ENCODE measurements around the gene APP.
"Not testable (repeated sequence)": the region's sequence is repeated elsewhere in the genome, so short reads cannot be mapped to it uniquely, and the experiment has no call there.

APP gene

GRCh38 chr21:26098772-26099397, 71.7 kb downstream of the APP start:
- no peak for DNase-seq (ENCODE audit: low read depth)

GRCh38 chr21:26097475-26097874, 73.1 kb downstream of the APP start:
- no peak for DNase-seq (ENCODE audit: low read depth)

DNA sequence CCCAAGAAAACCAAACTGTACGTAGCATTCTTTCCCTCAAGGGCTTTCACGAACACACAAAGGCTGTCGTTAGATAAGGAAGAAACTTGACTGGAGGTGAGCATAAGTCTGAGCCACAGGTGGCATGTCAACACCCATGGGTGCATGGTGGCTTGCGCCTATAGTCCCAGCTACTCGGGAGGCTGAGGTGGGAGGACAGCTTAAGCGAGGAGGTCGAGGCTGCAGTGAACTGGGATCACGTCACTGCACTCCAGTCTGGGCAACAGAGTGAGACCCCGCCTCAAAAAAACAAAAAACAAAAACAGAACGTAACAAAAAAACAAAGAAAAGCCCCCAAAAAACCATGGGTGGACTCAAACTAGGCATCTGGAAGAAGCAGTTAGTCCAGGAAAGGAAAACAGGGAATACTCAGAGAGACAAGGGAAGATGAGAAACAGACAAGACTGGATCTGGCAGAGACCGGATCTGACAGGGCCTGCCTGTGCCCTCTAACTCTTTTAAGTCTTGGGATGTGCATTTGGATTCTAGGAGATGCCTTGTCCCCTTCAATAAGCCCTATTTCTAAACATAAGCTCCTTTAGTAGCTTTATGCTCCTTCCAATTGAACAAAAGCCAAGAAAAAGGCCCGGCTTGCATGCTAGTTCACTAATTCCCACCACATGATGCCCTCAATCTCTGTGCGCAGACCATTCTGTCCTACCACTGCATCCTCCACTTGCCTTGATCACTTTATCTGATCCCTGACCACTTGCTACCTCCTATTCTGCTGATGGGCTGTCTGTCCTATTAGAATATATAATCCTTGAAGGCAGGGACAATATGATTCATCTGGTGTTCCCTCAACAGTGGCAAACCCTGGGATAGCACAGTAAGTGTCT, 73.8 kb downstream of the APP start:
- no peak for DNase-seq (ENCODE audit: low read depth)

GRCh38 chr21:26095131-26095530, 75.4 kb downstream of the APP start:
- DNase-seq (ENCODE audit: low read depth): no peak

GRCh38 chr21:26093122-26093521, 77.4 kb downstream of the APP start:
- no peak for DNase-seq (ENCODE audit: low read depth)

- no peak for DNase-seq (ENCODE audit: low read depth)
These were observed 79.0 kb downstream of the APP start for GRCh38 chr21:26091480-26092018.

GRCh38 chr21:26089730-26090129, 80.8 kb downstream of the APP start:
- no peak for DNase-seq (ENCODE audit: low read depth)

GRCh38 chr21:26087223-26087918, 83.2 kb downstream of the APP start:
- no peak for DNase-seq (ENCODE audit: low read depth)

- no peak for DNase-seq (ENCODE audit: low read depth)
These were observed 84.7 kb downstream of the APP start for GRCh38 chr21:26085882-26086281.

DNA sequence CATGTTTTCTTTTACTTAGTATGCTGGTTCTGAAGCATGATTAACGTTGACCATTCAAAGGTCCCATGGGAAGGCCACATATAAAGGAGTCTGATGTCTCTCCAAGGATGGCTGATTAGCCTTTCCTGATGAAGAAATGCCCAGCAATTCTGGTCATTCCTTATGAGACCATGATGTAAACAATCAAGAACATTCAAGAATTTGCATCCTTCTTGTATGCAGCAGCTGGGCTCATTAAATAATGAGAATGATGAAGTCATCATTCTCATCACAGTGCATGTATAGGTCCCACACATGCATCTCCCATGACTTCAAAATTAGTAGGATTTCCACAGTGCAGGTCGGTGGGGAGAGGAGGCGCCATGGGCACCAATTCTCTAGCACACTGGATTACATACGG, 85.4 kb downstream of the APP start:
- no peak for DNase-seq (ENCODE audit: low read depth)

DNA sequence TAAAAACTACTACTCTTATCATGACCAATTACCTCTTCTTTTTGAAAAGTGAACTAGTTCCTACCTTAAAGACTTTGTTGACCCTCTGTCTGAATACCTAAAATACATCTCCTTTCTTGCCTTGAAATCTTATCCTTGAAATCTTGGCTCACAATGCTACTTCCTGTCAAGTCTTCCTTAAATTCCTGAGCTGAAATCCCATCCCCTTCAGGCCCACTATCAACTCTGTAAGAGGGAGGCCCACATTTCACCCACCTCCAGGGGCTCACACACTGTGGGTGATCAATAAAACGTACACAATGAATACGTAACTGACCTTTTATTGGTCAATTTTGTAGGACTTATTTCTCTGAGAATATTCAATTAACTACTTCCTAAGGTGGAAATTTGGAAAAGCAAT, 88.0 kb downstream of the APP start:
- no peak for DNase-seq (ENCODE audit: low read depth)

DNA sequence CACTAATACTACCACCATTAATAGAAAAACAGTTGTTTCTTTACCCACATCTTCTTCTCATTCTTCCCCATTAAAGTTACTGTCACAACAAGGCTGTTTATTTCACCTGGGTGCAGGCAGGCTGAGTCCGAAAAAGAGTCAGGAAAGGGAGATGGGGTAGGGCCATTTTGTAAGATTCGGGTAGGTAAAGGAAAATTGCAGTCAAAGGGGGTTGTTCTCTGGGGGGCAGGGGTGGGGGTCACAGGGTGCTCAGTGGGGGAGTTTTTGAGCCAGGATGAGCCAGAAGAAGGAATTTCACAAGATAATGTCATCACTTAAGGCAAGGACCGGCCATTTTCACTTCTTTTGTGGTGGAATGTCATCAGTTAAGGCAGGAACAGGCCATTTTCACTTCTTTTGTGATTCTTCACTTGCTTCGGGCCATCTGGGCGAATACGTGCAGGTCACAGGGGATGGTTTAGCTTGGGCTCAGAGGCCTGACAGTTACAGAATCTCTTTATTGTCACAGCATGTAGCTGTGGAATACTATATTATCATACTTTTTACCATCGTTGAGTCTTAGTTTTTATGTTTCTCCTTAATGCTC, 89.3 kb downstream of the APP start:
- not testable (repeated sequence) for DNase-seq (ENCODE audit: low read depth)

GRCh38 chr21:26080211-26080610, 90.4 kb downstream of the APP start:
- peak; percentile 11 for DNase-seq (ENCODE audit: low read depth)

DNA sequence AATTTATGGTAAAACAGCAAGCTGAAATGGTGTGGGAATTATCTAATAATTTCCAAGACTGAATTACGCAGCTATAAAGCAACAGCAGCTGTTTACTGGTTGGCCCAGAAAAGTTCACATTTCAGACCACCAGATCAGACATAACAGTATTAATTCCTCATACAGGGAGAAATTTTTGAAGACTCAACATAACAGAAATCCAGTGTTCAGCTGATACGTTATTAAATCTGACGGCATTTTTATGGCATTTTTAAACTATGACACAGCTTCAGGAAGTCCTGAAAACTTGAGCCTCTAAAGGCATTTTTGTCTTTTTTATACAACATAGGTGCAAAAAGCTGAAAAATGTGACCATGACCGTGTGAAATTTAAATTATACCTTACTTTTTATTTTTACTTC, 91.2 kb downstream of the APP start:
- DNase-seq (ENCODE audit: low read depth): peak; percentile 29

DNA sequence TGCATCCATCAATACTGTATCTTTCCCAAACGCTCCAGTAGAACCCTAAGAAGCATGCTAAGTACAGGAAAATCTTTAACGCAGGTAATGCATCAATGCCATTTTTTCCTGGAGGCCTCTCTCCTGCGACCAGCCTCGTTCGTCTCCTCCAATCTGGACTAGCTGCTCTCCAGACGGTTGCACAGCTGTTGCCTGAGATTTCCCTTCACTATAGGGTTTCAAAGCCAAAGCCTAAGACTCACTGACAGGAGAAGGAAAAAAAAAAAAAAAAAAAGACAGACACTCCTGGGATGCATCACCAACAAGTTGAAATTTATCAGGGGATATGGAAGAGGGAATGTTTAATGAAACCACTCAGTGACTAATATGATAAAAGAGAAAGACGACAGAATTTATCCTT, 93.0 kb downstream of the APP start:
- DNase-seq (ENCODE audit: low read depth): no peak

- DNase-seq (ENCODE audit: low read depth): peak; percentile 42
These were observed 97.6 kb downstream of the APP start for GRCh38 chr21:26072666-26073615.

GRCh38 chr21:26070822-26071425, 99.6 kb downstream of the APP start:
- DNase-seq (ENCODE audit: low read depth): no peak

GRCh38 chr21:26070121-26070520, 100.4 kb downstream of the APP start:
- DNase-seq (ENCODE audit: low read depth): no peak

GRCh38 chr21:26068776-26069175, 101.8 kb downstream of the APP start:
- no peak for DNase-seq (ENCODE audit: low read depth)

DNA sequence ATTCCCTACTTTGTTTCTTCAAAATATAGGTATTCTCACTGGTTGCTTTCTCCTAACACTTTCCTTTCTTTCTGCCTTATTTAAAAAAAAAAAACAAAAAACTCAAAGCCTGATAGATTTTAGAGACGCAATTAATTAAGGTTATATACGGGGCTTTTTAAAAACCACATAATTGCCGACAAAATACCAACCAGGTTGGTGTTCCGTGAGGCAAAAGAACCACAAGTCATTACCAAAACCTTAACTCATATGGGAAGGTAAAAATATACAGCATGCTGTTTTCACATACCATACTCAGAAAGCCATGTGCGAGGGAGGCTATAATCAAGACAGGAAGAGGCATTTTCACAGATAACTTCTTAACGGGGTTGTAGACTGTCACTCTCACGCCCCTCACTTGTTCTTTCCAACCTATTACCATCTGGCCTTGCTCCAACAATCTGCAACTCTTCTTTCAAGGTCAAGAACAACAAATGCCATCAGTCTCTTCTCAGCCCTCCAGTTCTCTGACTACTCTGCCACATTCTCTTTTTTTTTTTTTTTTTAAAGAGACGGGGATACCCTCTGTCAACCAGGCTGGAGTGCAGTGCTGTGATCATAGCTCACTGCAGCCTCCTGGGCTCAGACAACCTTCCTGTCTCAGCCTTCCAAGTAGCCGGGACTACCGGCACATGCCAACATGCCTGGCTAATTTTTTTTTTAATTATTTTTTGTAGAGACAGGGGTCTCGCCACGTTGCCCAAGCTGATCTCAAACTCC, 102.6 kb downstream of the APP start:
- DNase-seq (ENCODE audit: low read depth): no peak
